Upper lobe of right lung (tissue), 1 donor: ENCODE data around the gene OGFOD1. TPM values are rescaled to one million over a fixed set of nuclear protein-coding genes. Genes with fewer than 3 reads are reported as not detected.

ENCODE experiments used
- ATAC-seq: fragments of 200-7000 bp; cut with Tn5 transposase; one replicate; pipeline ENCODE4 v1.9.1; 2020; ENCODE audit warnings: mild to moderate bottlenecking, moderate library complexity
- DNase-seq: peaks from one replicate; pipeline ENCODE4 v3.0.0-alpha.2; 2020
- H3K27ac ChIP-seq: fragments of 200-600 bp; one replicate; pipeline ENCODE4 v1.8.0; 2022
- H3K27me3 ChIP-seq: fragments of 200-600 bp; one replicate; pipeline ENCODE4 v1.8.0; 2022; ENCODE audit warnings: mild to moderate bottlenecking
- H3K36me3 ChIP-seq: fragments of 200-600 bp; one replicate; pipeline ENCODE4 v1.8.0; 2022
- H3K4me1 ChIP-seq: fragments of 200-600 bp; one replicate; pipeline ENCODE4 v1.8.0; 2022
- H3K4me3 ChIP-seq: fragments of 200-600 bp; one replicate; pipeline ENCODE4 v1.8.0; 2022; ENCODE audit warnings: mild to moderate bottlenecking
- H3K9me3 ChIP-seq: fragments of 200-600 bp; one replicate; pipeline ENCODE4 v1.8.0; 2022
- intact Hi-C: fragments of 100-400 bp; cut with DNase I; formaldehyde crosslinking; loops from one replicate; pipeline ENCODE4 v1.11.0; 2022
- total RNA-seq: library from RNA; stranded (reverse); fragmentation: NEBNext Ultra II Directional; extraction: Animal tissue kit (Norgen Biotek cat#: 25700); gene quantifications from one replicate; pipeline ENCODE4 v1.2.1, GENCODE V29; 2021
- TF ChIP-seq, protein P1 (sequence below): fragments of 200-600 bp; IDR thresholded peaks from one replicate; pipeline ENCODE4 v1.8.0; 2022; ENCODE audit warnings: antibody characterized with exemption
- donor health status: DM: no; HTN: yes; CAD: no; lungs with severe emphysema.

OGFOD1 gene
- total RNA-seq, 1 donor from 2014 or later = 34.4 TPM

DNA sequence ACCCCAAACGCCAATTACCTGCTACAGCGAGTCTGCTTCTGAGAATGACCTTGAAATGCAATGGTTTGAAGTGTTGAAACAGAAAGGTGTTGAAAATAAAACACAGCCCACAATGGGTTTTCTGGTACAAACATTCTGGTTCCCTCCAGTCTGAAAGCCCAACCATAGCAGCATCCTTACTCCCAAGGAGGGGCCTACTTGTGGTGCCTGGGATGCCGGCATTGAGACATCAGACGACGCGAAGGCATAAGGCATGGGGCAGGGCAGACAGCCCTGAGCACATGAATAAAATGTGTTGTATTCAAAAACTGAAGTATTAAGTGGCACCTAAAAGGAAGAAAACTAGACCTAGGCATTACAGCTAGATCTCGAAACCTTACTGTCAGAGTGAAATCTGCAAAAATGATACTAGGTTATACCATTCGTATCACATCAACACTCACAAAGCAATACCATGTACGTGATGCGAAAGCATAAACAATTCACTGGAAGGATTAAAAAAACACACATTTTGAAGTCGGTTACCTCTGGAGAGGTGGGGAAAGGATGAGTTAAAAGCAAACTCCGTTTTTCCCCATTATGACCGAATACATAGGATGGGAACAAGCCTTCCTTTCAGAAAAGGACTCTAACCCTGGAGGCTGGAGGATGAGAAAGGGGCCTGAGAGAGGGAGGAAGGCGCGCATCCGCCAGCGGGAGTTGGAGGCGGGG is 924 bp upstream of the OGFOD1 start:
- H3K27ac ChIP-seq = peak overlapping the region; percentile 84
- ATAC-seq = no peak
- intact Hi-C loops = no loop called here
- peaks cover 39% of the 10 kb centered on the region for H3K36me3 ChIP-seq
- H3K27me3 ChIP-seq = no peaks in the 10 kb centered on the region
- H3K4me1 ChIP-seq = peaks cover 27% of the 10 kb centered on the region
- TF ChIP-seq, protein P1, sequence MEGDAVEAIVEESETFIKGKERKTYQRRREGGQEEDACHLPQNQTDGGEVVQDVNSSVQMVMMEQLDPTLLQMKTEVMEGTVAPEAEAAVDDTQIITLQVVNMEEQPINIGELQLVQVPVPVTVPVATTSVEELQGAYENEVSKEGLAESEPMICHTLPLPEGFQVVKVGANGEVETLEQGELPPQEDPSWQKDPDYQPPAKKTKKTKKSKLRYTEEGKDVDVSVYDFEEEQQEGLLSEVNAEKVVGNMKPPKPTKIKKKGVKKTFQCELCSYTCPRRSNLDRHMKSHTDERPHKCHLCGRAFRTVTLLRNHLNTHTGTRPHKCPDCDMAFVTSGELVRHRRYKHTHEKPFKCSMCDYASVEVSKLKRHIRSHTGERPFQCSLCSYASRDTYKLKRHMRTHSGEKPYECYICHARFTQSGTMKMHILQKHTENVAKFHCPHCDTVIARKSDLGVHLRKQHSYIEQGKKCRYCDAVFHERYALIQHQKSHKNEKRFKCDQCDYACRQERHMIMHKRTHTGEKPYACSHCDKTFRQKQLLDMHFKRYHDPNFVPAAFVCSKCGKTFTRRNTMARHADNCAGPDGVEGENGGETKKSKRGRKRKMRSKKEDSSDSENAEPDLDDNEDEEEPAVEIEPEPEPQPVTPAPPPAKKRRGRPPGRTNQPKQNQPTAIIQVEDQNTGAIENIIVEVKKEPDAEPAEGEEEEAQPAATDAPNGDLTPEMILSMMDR = no peak
- H3K9me3 ChIP-seq = no peaks in the 10 kb centered on the region
- no peak for DNase-seq
- H3K4me3 ChIP-seq = peak overlapping the region; percentile 82

DNA sequence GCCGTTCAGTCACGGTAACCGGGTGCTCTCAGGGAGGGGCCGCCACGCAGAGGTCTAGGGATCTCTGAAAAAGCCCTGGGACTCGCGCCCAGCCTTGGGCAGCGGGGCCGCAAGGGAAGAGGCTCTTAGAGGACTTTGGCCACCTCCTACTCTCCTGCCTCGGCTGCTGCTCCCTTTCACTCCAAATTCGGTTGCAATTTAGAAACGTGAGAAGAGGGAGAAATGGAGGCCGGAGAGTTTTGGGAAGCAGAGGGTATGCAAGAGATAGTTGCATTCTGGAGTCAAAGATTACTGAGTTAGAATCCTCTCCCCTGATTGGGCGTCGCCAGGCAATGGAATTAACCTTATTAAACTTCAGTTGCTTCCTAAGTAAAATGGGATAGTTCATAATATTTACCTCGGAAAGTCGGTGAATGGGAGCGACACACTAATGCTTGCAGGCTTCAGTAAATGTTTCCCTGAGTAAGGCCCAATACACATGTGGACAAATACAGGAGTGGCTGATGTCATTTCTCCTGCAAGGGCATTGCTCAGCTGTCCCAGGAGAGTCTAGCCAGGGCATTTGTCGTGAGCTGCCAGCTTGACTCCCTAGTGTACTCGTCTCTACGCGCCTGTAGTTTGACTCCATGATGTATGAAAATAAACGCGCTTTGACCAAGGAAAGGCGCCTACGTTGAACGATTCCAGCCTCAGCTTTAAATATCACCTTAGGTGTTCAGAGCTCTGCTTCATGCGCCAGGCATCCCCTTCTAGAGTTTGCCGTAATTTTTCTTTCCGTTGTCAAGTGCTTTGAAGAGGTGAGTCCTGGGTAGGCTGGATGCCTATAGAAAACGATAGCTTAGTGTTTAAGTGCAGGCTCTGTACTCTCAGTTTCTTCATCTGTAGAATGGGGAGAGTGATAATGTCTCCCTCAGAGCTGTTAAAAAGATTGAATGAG is 667 bp downstream of the OGFOD1 start:
- peak; percentile 64 for ATAC-seq
- H3K4me1 ChIP-seq = peaks cover 27% of the 10 kb centered on the region
- peak overlapping the region; percentile 82 for H3K4me3 ChIP-seq
- peaks cover 39% of the 10 kb centered on the region for H3K36me3 ChIP-seq
- no peaks in the 10 kb centered on the region for H3K27me3 ChIP-seq
- TF ChIP-seq, protein P1 = no peak
- DNase-seq = no peak
- H3K9me3 ChIP-seq = no peaks in the 10 kb centered on the region
- H3K27ac ChIP-seq = peak overlapping the region; percentile 84
- intact Hi-C loops = no loop called here

DNA sequence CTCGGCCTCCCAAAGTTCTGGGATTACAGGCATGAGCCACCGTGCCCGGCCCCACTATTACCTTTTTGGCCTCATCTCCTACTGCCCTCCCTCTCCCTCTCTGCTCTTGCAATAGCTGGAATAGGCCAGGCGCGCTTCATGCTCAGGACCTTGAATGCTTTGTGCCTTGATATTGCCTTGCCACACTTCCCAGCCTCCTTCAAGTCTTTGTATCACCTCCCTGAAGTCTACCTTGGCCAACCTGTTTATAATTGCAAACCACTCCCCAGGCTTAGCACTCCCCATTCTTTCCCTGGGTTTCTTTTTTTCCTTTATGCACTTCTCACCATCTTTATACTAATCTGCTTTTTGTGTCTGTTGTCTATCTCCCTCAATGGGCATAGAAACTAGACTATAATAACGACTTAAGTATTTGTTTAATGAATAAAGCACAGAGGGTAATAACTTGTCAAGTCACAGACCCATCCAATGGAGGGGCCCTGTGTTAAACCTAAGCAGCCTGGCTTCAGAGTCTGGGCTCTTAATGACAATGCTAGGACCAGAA is 6.6 kb downstream of the OGFOD1 start:
- TF ChIP-seq, protein P1 = no peak
- Histone ChIP-seq H3K36me3 (peaks cover 95% of the 10 kb centered on the region), H3K4me3 (no peak overlapping the region), H3K4me1 (peaks cover 3% of the 10 kb centered on the region), H3K27me3 (no peaks in the 10 kb centered on the region), H3K27ac (no peak overlapping the region), H3K9me3 (no peaks in the 10 kb centered on the region)
- intact Hi-C loops = no loop called here
- ATAC-seq = no peak
- no peak for DNase-seq

DNA sequence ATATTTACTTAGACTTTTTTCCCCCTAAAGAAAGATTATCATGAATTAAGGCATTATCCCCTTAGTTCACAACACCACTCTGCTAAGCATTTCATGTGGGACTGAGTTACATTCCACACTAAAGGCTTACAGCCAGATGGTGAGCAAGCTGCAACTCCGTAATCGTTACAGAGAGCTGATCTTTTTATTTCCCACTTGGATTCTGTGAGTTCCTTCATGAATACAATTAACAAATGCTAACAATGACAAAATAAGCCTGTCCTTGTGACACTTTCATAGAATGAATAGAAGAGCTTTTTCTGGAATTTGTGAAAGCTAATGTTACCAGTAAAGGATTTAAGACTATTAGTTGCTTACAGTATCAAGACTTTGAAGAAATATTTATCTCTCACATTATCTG is 8.7 kb downstream of the OGFOD1 start:
- peaks cover 3% of the 10 kb centered on the region for H3K4me1 ChIP-seq
- H3K27me3 ChIP-seq = no peaks in the 10 kb centered on the region
- H3K27ac ChIP-seq = no peak overlapping the region
- TF ChIP-seq, protein P1 = no peak
- DNase-seq = no peak
- H3K4me3 ChIP-seq = no peak overlapping the region
- no peaks in the 10 kb centered on the region for H3K9me3 ChIP-seq
- H3K36me3 ChIP-seq = peaks cover 94% of the 10 kb centered on the region
- ATAC-seq = no peak
- intact Hi-C loops = no loop called here

DNA sequence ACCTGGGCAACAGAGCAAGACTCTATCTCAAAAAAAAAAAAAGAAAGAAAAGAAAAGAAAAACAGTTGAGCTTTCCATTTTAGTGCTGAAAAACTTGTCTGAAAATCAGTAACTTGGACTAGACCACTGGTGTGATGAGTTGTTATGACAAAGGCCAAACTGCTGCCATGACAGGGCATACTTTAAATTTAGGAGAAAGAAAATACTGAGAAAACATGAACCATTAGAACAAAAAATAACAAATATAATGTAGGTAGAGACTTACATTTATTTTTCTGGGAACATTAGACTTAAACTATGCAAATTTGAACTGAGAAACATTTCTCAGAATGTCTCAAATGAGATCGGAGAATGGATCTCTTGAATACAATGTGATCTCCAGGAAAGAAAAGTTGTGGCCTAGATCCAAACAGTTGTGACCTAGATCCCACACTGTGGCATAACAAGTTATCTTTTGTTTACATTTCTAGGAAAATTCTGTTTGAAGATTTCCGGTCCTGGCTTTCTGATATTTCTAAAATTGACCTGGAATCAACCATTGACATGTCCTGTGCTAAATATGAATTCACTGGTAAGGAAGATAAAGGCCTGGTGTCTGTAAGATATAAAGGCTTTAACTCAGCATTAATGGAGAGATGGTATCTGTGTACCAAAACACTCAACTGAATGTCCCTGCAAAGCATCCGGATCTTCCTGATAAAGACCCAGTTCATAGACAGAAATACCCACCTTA is 10.9 kb downstream of the OGFOD1 start:
- ATAC-seq = no peak
- Histone ChIP-seq H3K27ac (no peak overlapping the region), H3K4me1 (peaks cover 3% of the 10 kb centered on the region), H3K4me3 (no peak overlapping the region), H3K27me3 (no peaks in the 10 kb centered on the region), H3K9me3 (no peaks in the 10 kb centered on the region), H3K36me3 (peaks cover 95% of the 10 kb centered on the region)
- intact Hi-C loops = no loop called here
- TF ChIP-seq, protein P1 = no peak
- DNase-seq = no peak
